Measurements from ENCODE around the gene PPM1L. TPM values are rescaled to one million over a fixed set of nuclear protein-coding genes. Genes with fewer than 3 reads are reported as not detected.

The PPM1L gene
- total RNA-seq, 1 experiment from 2014 or later: 13.2 TPM

GRCh38 chr3:160738048-160738447 is 18.0 kb upstream of the PPM1L start:
- H2AFZ ChIP-seq (ENCODE audit: low read depth, low read length, poor library complexity, severe bottlenecking): no peak overlapping the region
- H3K9me3 ChIP-seq (ENCODE audit: control insufficient read depth in 1 of 2, insufficient read depth in 1 of 2, low read depth in 1 of 2, low read length in 2 of 2): no peaks in the 10 kb centered on the region
- intact Hi-C loops (cut with micrococcal nuclease): no loop called here
- no peak overlapping the region for H3K4me2 ChIP-seq (ENCODE audit: low read length)
- ATAC-seq: no peak
- no peaks in the 10 kb centered on the region for H4K20me1 ChIP-seq (ENCODE audit: insufficient read depth)
- no peaks in the 10 kb centered on the region for H3K27me3 ChIP-seq (ENCODE audit: insufficient read depth, low read length)
- ChIA-PET POLR2A (interaction anchor here (1.5 kb wide), 1 partner anchor 17 kb away, joined by 5 read pairs; the partner anchor contains the start of gene PPM1L), RAD21 (ENCODE audit: low non-redundant PET in 1 of 2, low total read pairs in 2 of 2, uncharacterized antibody in 2 of 2, unreplicated experiment in 2 of 2) (no interaction called here), CTCF (no interaction called here)
- no peaks in the 10 kb centered on the region for H3K36me3 ChIP-seq (ENCODE audit: control insufficient read depth in 1 of 2, insufficient read depth in 2 of 2, low read length in 2 of 2)
- H3K9ac ChIP-seq (ENCODE audit: low read length): no peak overlapping the region
- H3K79me2 ChIP-seq (ENCODE audit: insufficient read depth, low read length): no peaks in the 10 kb centered on the region
- H3K4me1 ChIP-seq (ENCODE audit: control insufficient read depth in 1 of 2, insufficient read depth in 2 of 2, low read length in 2 of 2): no peaks in the 10 kb centered on the region
- H3K4me3 ChIP-seq (replicated peaks in 1 of 2; ENCODE audit: low read depth in 1 of 2, low read length in 2 of 2): no peak overlapping the region
- H3K9me2 ChIP-seq (ENCODE audit: insufficient read depth): no peaks in the 10 kb centered on the region
- no peak overlapping the region for H3K27ac ChIP-seq (ENCODE audit: low read depth, low read length)
- no TSS peak for BruUV-seq (replicated peaks)
- TF ChIP-seq SP1 (IDR thresholded peaks at IDR 0.05; ENCODE audit: low read depth) (no peak), MAX (IDR thresholded peaks at IDR 0.05) (no peak), FOSL1 (IDR thresholded peaks at IDR 0.05; ENCODE audit: low read depth) (no peak), ZNF274 (IDR thresholded peaks at IDR 0.05; ENCODE audit: low read depth, low read length) (no peak), SRF (IDR thresholded peaks at IDR 0.05; ENCODE audit: low read depth) (no peak), YY1 (IDR thresholded peaks at IDR 0.05; ENCODE audit: extremely low read depth, insufficient replicate concordance, low read depth, low read length) (no peak), TCF7L2 (IDR thresholded peaks at IDR 0.05; ENCODE audit: borderline replicate concordance, extremely low read depth, insufficient read depth, insufficient read length) (no peak), POLR2AphosphoS5 (IDR thresholded peaks at IDR 0.05; ENCODE audit: low read depth, low read length) (no peak), SIN3A (IDR thresholded peaks at IDR 0.05; ENCODE audit: low read depth) (no peak)
- no peak for DNase-seq (ENCODE audit: low read depth, low spot score)

GRCh38 chr3:160739079-160739478 is 17.0 kb upstream of the PPM1L start:
- ATAC-seq: no peak
- no peak overlapping the region for H3K4me2 ChIP-seq (ENCODE audit: low read length)
- TF ChIP-seq EGR1 (IDR thresholded peaks at IDR 0.05; ENCODE audit: low read depth) (no peak), JUND (IDR thresholded peaks at IDR 0.05) (no peak), ZNF274 (IDR thresholded peaks at IDR 0.05; ENCODE audit: low read depth, low read length) (no peak), SIN3A (IDR thresholded peaks at IDR 0.05; ENCODE audit: low read depth) (no peak), CEBPB (IDR thresholded peaks at IDR 0.05; ENCODE audit: low read depth) (no peak), ELF1 (IDR thresholded peaks at IDR 0.05; ENCODE audit: borderline replicate concordance, low read depth) (no peak), TCF7L2 (IDR thresholded peaks at IDR 0.05; ENCODE audit: borderline replicate concordance, extremely low read depth, insufficient read depth, insufficient read length) (no peak), ZBTB33 (IDR thresholded peaks at IDR 0.05; ENCODE audit: extremely low read depth, insufficient replicate concordance, low read length) (no peak), MAX (IDR thresholded peaks at IDR 0.05) (no peak), RAD21 (IDR thresholded peaks at IDR 0.05; ENCODE audit: low read depth) (no peak), POLR2AphosphoS5 (IDR thresholded peaks at IDR 0.05; ENCODE audit: low read depth, low read length) (no peak), YY1 (IDR thresholded peaks at IDR 0.05; ENCODE audit: extremely low read depth, insufficient replicate concordance, low read depth, low read length) (no peak), EZH2 (IDR thresholded peaks at IDR 0.05) (no peak), CBX3 (IDR thresholded peaks at IDR 0.05; ENCODE audit: low read depth) (no peak)

More at GRCh38 chr3:160739079-160739478, 17.0 kb upstream of the PPM1L start:
- Histone ChIP-seq H3K9ac (ENCODE audit: low read length) (no peak overlapping the region), H4K20me1 (ENCODE audit: insufficient read depth) (no peaks in the 10 kb centered on the region), H3K4me3 (replicated peaks in 1 of 2; ENCODE audit: low read depth in 1 of 2, low read length in 2 of 2) (no peak overlapping the region), H3K27me3 (ENCODE audit: insufficient read depth, low read length) (no peaks in the 10 kb centered on the region), H3K27ac (ENCODE audit: low read depth, low read length) (no peak overlapping the region), H3K4me1 (ENCODE audit: control insufficient read depth in 1 of 2, insufficient read depth in 2 of 2, low read length in 2 of 2) (no peaks in the 10 kb centered on the region), H3K9me2 (ENCODE audit: insufficient read depth) (no peaks in the 10 kb centered on the region), H3K36me3 (ENCODE audit: control insufficient read depth in 1 of 2, insufficient read depth in 2 of 2, low read length in 2 of 2) (no peaks in the 10 kb centered on the region), H3K79me2 (ENCODE audit: insufficient read depth, low read length) (no peaks in the 10 kb centered on the region), H3K9me3 (ENCODE audit: control insufficient read depth in 1 of 2, insufficient read depth in 1 of 2, low read depth in 1 of 2, low read length in 2 of 2) (no peaks in the 10 kb centered on the region), H2AFZ (ENCODE audit: low read depth, low read length, poor library complexity, severe bottlenecking) (no peak overlapping the region)
- no TSS peak for BruUV-seq (replicated peaks)
- ChIA-PET RAD21 (ENCODE audit: low non-redundant PET in 1 of 2, low total read pairs in 2 of 2, uncharacterized antibody in 2 of 2, unreplicated experiment in 2 of 2) (no interaction called here), POLR2A (no interaction called here), CTCF (no interaction called here)
- DNase-seq (ENCODE audit: low read depth, low spot score): no peak
- intact Hi-C loops (cut with micrococcal nuclease): no loop called here

Measured in HCT116 (cell line).